Panc1 (cell line): ENCODE measurements around the gene ABCG1. TPM values are rescaled to one million over a fixed set of nuclear protein-coding genes. Genes with fewer than 3 reads are reported as not detected.

ENCODE experiments used
- ATAC-seq: fragments of 200-7000 bp; cut with Tn5 transposase; 2 replicates; pipeline ENCODE4 v1.9.1; 2020; ENCODE audit warnings: mild to moderate bottlenecking, moderate library complexity
- BruUV-seq: library from RNA; stranded (reverse); fragments of 400-500 nt; replicated peaks from 2 replicates; lab custom pipeline; 2021; lab: Mats Ljungman, UMichigan
- CTCF ChIA-PET: fragments of 300-600 bp; sonication (Branson Sonifier 250); formaldehyde crosslinking; loops from one replicate; lab custom pipeline; 2022; ENCODE audit warnings: antibody characterized with exemption; lab: Charles Lee
- POLR2A ChIA-PET: fragments of 300-600 bp; sonication (Branson Sonifier 250); formaldehyde crosslinking; loops from one replicate; lab custom pipeline; 2022; ENCODE audit warnings: antibody characterized with exemption; lab: Charles Lee
- DNase-seq: peaks from one replicate; pipeline ENCODE4 v3.0.0-alpha.2; 2010; ENCODE audit warnings: low read depth, low spot score
- H3K27ac ChIP-seq: 2 replicates; pipeline ENCODE4 v1.5.1; 2011; ENCODE audit warnings: mild to moderate bottlenecking, low read length, inconsistent platforms
- H3K27me3 ChIP-seq: fragments of 200-500 bp; sonication (Bioruptor generic); 2 replicates; pipeline ENCODE4 v1.6.0; 2014; ENCODE audit warnings: low read length, inconsistent platforms; ENCODE audit not compliant: control insufficient read depth, insufficient read depth
- H3K36me3 ChIP-seq: fragments of 200-500 bp; sonication (Bioruptor generic); 2 replicates; pipeline ENCODE4 v1.5.1; 2014; ENCODE audit warnings: inconsistent platforms, mild to moderate bottlenecking, low read length, moderate library complexity; ENCODE audit not compliant: control insufficient read depth, insufficient read depth
- H3K4me1 ChIP-seq: 2 replicates; pipeline ENCODE4 v1.5.1; 2011; ENCODE audit warnings: inconsistent platforms, mild to moderate bottlenecking, low read length, moderate library complexity; ENCODE audit not compliant: control insufficient read depth, insufficient read depth
- H3K4me3 ChIP-seq, 2 experiments: 2 replicates each; pipeline ENCODE4 v1.5.1; 2011 to 2012; ENCODE audit warnings: low read depth in 2 of 2, low read length in 2 of 2, mild to moderate bottlenecking in 2 of 2, inconsistent platforms in 1 of 2, moderate library complexity in 1 of 2
- H3K9me3 ChIP-seq: fragments of 200-500 bp; sonication (Bioruptor generic); 2 replicates; pipeline ENCODE4 v1.5.1; 2014; ENCODE audit warnings: low read depth, mild to moderate bottlenecking, inconsistent platforms, low read length, moderate library complexity; ENCODE audit not compliant: control insufficient read depth, insufficient read depth
- POLR2AphosphoS5 ChIP-seq: IDR thresholded peaks from 2 replicates; pipeline ENCODE4 v1.6.1; 2012; ENCODE audit warnings: mild to moderate bottlenecking, low read depth, low read length, moderate library complexity
- SIN3A ChIP-seq: IDR thresholded peaks from 2 replicates; pipeline ENCODE4 v1.6.1; 2012; ENCODE audit warnings: low read depth, mild to moderate bottlenecking, low read length, moderate library complexity, borderline replicate concordance; ENCODE audit not compliant: insufficient read depth
- TCF7L2 ChIP-seq: IDR thresholded peaks from 2 replicates; pipeline ENCODE4 v1.6.1; 2011; ENCODE audit warnings: mild to moderate bottlenecking, low read depth, low read length, inconsistent platforms
- in situ Hi-C: cut with HindIII; loops from 2 replicates; pipeline ENCODE4 v1.10.0; 2016; ENCODE audit warnings: low sequenced_read_pairs, low pct_unique_long_range_greater_than_20kb
- intact Hi-C: fragments of 100-400 bp; cut with micrococcal nuclease; formaldehyde crosslinking; loops from one replicate; pipeline ENCODE4 v1.10.0; 2022; ENCODE audit not compliant: unreplicated experiment
- total RNA-seq: library from RNA; stranded (reverse); gene quantifications from one replicate; pipeline ENCODE4 v1.2.1, GENCODE V29; 2021; ENCODE audit not compliant: unreplicated experiment
- TF ChIP-seq, protein P1 (sequence below), 2 experiments: IDR thresholded peaks; 2 replicates each; pipeline ENCODE4 v1.6.1; 2011 to 2012; ENCODE audit warnings: low read depth in 2 of 2, control low read depth in 1 of 2, low read length in 1 of 2, mild to moderate bottlenecking in 1 of 2, moderate library complexity in 1 of 2; ENCODE audit not compliant: insufficient read depth in 1 of 2
- TF ChIP-seq, protein P2 (sequence below): fragments of 450-650 bp; IDR thresholded peaks from 2 replicates; pipeline ENCODE4 v1.5.1; 2017; ENCODE audit warnings: mild to moderate bottlenecking

ABCG1 gene
- total RNA-seq, 1 experiment from 2014 or later, result 0.80 TPM

GRCh38 chr21:42346441-42346840 is 127.5 kb downstream of the ABCG1 start:
- Histone ChIP-seq H3K4me1 (no peaks in the 10 kb centered on the region; the same call in 1 of the 2 replicates), H3K9me3 (no peaks in the 10 kb centered on the region), H3K27me3 (no peaks in the 10 kb centered on the region), H3K36me3 (no peaks in the 10 kb centered on the region), H3K4me3 (no peak overlapping the region), H3K27ac (no peak overlapping the region)
- in situ Hi-C loops (no loop called here), intact Hi-C loops (no loop called here)
- CTCF ChIA-PET, result no interaction called here
- ATAC-seq (no peak), DNase-seq (no peak)
- POLR2A ChIA-PET, result no interaction called here
- TF ChIP-seq SIN3A, result no peak
- TF ChIP-seq, protein P1, sequence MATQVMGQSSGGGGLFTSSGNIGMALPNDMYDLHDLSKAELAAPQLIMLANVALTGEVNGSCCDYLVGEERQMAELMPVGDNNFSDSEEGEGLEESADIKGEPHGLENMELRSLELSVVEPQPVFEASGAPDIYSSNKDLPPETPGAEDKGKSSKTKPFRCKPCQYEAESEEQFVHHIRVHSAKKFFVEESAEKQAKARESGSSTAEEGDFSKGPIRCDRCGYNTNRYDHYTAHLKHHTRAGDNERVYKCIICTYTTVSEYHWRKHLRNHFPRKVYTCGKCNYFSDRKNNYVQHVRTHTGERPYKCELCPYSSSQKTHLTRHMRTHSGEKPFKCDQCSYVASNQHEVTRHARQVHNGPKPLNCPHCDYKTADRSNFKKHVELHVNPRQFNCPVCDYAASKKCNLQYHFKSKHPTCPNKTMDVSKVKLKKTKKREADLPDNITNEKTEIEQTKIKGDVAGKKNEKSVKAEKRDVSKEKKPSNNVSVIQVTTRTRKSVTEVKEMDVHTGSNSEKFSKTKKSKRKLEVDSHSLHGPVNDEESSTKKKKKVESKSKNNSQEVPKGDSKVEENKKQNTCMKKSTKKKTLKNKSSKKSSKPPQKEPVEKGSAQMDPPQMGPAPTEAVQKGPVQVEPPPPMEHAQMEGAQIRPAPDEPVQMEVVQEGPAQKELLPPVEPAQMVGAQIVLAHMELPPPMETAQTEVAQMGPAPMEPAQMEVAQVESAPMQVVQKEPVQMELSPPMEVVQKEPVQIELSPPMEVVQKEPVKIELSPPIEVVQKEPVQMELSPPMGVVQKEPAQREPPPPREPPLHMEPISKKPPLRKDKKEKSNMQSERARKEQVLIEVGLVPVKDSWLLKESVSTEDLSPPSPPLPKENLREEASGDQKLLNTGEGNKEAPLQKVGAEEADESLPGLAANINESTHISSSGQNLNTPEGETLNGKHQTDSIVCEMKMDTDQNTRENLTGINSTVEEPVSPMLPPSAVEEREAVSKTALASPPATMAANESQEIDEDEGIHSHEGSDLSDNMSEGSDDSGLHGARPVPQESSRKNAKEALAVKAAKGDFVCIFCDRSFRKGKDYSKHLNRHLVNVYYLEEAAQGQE (IDR thresholded peaks at IDR 0.05; ENCODE audit: insufficient read depth in 1 of 2, low read depth in 2 of 2, low read length in 1 of 2), result no peak
- TF ChIP-seq, protein P2, sequence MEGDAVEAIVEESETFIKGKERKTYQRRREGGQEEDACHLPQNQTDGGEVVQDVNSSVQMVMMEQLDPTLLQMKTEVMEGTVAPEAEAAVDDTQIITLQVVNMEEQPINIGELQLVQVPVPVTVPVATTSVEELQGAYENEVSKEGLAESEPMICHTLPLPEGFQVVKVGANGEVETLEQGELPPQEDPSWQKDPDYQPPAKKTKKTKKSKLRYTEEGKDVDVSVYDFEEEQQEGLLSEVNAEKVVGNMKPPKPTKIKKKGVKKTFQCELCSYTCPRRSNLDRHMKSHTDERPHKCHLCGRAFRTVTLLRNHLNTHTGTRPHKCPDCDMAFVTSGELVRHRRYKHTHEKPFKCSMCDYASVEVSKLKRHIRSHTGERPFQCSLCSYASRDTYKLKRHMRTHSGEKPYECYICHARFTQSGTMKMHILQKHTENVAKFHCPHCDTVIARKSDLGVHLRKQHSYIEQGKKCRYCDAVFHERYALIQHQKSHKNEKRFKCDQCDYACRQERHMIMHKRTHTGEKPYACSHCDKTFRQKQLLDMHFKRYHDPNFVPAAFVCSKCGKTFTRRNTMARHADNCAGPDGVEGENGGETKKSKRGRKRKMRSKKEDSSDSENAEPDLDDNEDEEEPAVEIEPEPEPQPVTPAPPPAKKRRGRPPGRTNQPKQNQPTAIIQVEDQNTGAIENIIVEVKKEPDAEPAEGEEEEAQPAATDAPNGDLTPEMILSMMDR, result no peak
- no peak for TF ChIP-seq TCF7L2
- TF ChIP-seq POLR2AphosphoS5, result no peak
- no TSS peak for BruUV-seq

Other genes starting within 250 kb of the ABCG1 start
- 17.9 TPM for gene ZBTB21, start 208.8 kb upstream of the ABCG1 start, total RNA-seq
- 0.18 TPM for gene UMODL1, start 147.8 kb upstream of the ABCG1 start, total RNA-seq
- 8.9 TPM for gene TFF3, start 96.3 kb downstream of the ABCG1 start, total RNA-seq
- gene TFF2, start 131.9 kb downstream of the ABCG1 start, total RNA-seq, result 1.1 TPM
- 0.36 TPM for gene TFF1, start 147.4 kb downstream of the ABCG1 start, total RNA-seq
- gene TMPRSS3, start 176.9 kb downstream of the ABCG1 start, total RNA-seq, result not detected
- gene UBASH3A, start 184.8 kb downstream of the ABCG1 start, total RNA-seq, result 0.33 TPM